Measurements from ENCODE around the gene VIM. TPM values are rescaled to one million over a fixed set of nuclear protein-coding genes. Genes with fewer than 3 reads are reported as not detected.

Gene VIM
- 4,126 and 4,378 TPM in 2 replicates for polyA plus RNA-seq (2011; rRNA removed)
- 4,154 and 5,002 TPM in 2 replicates for polyA minus RNA-seq (2011; rRNA and poly(A)+ RNA removed)

- Histone ChIP-seq H3K27me3 (ENCODE audit: control insufficient read depth, insufficient read depth, low read length) (no peaks in the 10 kb centered on the region), H3K9me3 (ENCODE audit: control insufficient read depth, insufficient read depth, low read length) (peaks cover 3% of the 10 kb centered on the region; the same call in 1 of the 2 replicates), H3K27ac (ENCODE audit: low read depth, low read length) (peak within 1 kb of the TSS; percentile 98), H3K4me3 (ENCODE audit: low read depth, low read length) (peak within 1 kb of the TSS; percentile 94)
- peak; percentile 84 for DNase-seq (ENCODE audit: low read depth, low spot score)
- POLR2A ChIA-PET = interaction anchor here (0.6 to 3.5 kb wide), 17 partner anchors 9 to 380 kb away, joined by 3 to 54 read pairs (median 6); partner anchors contain the start of gene TRDMT1
- CTCF ChIA-PET = interaction anchor here (0.5 to 3.2 kb wide), 7 partner anchors 12 to 376 kb away, joined by 3 to 9 read pairs (median 4); no protein-coding TSS in a partner anchor
- TF ChIP-seq CTCF (IDR thresholded peaks at IDR 0.05; ENCODE audit: low read depth, low read length) = peak; percentile 26
Observed at GRCh38 chr10:17228091-17229015, at the start of gene VIM. Gene VIM, plus strand, starts transcription at chr10:17228241. Its CDS starts 1,182 bp downstream, at chr10:17229423.

DNA sequence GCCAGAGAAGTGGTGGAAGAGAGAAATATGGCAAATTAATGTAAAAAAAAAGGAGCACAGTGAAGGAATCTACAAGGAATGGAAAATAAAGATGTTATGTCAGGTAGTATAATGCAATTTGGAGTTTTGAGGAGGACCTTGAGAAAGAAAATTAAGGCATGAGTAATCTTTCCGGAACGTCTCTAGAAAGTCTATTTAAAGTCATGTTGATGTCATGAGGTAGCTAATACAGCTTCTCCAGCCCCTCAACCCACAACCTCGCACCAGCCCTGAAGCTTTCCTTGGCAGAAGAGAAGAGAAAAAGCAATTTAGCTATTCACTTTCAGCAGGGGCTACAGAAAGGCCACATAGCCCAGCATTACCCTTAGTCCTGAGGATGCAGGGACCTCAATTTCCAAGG, 49.0 kb upstream of the VIM start:
- Histone ChIP-seq H3K9me3 (ENCODE audit: control insufficient read depth, insufficient read depth, low read length) (no peaks in the 10 kb centered on the region), H3K4me3 (ENCODE audit: low read depth, low read length) (no peak overlapping the region), H3K27ac (ENCODE audit: low read depth, low read length) (no peak overlapping the region), H3K27me3 (ENCODE audit: control insufficient read depth, insufficient read depth, low read length) (no peaks in the 10 kb centered on the region)
- CTCF ChIA-PET = interaction anchor here (0.7 kb wide), 2 partner anchors 121 to 1005 kb away, joined by 3 read pairs; no protein-coding TSS in a partner anchor
- no peak for TF ChIP-seq CTCF (IDR thresholded peaks at IDR 0.05; ENCODE audit: low read depth, low read length)
- DNase-seq (ENCODE audit: low read depth, low spot score) = no peak
- POLR2A ChIA-PET = no interaction called here

DNA sequence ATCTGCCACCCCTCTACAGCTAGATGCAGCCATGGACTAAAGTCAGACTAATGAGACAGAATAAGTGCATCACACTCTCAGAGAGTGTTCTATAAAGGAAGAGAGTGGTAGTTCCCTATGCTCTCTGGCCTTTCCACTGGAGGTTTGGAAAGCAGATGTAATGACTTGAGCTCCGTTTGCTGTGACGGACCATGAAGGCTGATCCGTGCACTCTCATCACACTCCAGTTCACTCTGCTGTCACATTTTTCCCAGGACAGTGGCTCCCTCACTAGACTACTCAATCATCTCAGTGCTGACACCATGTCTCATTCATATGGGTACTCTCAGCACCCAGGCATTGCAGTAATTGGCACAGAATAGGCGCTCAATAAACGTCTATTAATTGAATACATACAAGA, 46.9 kb upstream of the VIM start:
- Histone ChIP-seq H3K27ac (ENCODE audit: low read depth, low read length) (no peak overlapping the region), H3K4me3 (ENCODE audit: low read depth, low read length) (no peak overlapping the region), H3K27me3 (ENCODE audit: control insufficient read depth, insufficient read depth, low read length) (no peaks in the 10 kb centered on the region), H3K9me3 (ENCODE audit: control insufficient read depth, insufficient read depth, low read length) (no peaks in the 10 kb centered on the region)
- ChIA-PET CTCF (interaction anchor here (0.7 kb wide), 2 partner anchors 14 to 33 kb away, joined by 3 to 8 read pairs; no protein-coding TSS in a partner anchor), POLR2A (no interaction called here)
- no peak for TF ChIP-seq CTCF (IDR thresholded peaks at IDR 0.05; ENCODE audit: low read depth, low read length)
- no peak for DNase-seq (ENCODE audit: low read depth, low spot score)

DNA sequence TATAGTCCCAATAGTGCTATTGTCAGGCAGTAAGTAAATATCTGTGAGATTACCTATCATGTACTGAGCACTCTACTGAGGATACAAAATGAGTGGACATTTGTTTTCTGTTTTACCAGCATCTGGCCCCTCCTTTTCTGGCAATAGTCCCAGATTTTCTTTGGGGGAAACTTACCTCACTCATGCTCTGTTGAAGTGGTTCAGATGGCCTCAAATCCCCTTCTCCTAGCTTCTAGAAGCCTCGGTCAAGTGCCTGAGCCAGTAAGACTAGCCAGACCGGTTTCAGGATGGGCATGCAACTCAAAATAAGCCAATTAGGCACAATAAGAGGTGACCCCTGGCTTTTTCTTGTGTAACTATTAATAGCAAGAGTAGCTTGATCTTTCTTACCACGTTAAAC, 46.3 kb upstream of the VIM start:
- no peak for TF ChIP-seq CTCF (IDR thresholded peaks at IDR 0.05; ENCODE audit: low read depth, low read length)
- no peak overlapping the region for H3K4me3 ChIP-seq (ENCODE audit: low read depth, low read length)
- no peaks in the 10 kb centered on the region for H3K9me3 ChIP-seq (ENCODE audit: control insufficient read depth, insufficient read depth, low read length)
- no peak overlapping the region for H3K27ac ChIP-seq (ENCODE audit: low read depth, low read length)
- ChIA-PET CTCF (interaction anchor here (1.2 kb wide), 1 partner anchor 19 kb away, joined by 3 read pairs; the partner anchor contains the start of gene TRDMT1), POLR2A (no interaction called here)
- H3K27me3 ChIP-seq (ENCODE audit: control insufficient read depth, insufficient read depth, low read length) = no peaks in the 10 kb centered on the region
- DNase-seq (ENCODE audit: low read depth, low spot score) = no peak

DNA sequence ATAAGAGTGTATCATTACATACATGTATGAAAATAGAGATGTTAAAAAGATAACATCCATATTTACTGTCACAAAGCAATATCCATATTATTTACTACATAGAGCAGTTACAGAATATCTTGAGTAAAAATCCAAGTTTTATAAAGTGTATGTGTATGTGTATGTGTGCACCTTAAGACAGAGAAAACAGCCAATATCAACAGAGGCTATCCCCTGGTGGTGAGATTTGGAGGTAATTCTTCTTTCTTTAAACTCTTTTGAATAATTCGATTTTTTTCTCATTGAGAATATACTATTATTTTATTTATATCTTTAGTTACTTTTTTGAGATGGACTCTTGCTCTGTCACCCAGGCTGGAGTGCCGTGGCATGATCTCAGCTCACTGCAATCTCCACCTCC, 44.9 kb upstream of the VIM start:
- H3K27me3 ChIP-seq (ENCODE audit: control insufficient read depth, insufficient read depth, low read length) = no peaks in the 10 kb centered on the region
- CTCF ChIA-PET = interaction anchor here (1.2 kb wide), 1 partner anchor 18 kb away, joined by 3 read pairs; the partner anchor contains the start of gene TRDMT1
- H3K9me3 ChIP-seq (ENCODE audit: control insufficient read depth, insufficient read depth, low read length) = no peaks in the 10 kb centered on the region
- TF ChIP-seq CTCF (IDR thresholded peaks at IDR 0.05; ENCODE audit: low read depth, low read length) = peak; percentile 36
- POLR2A ChIA-PET = no interaction called here
- H3K4me3 ChIP-seq (ENCODE audit: low read depth, low read length) = no peak overlapping the region
- no peak overlapping the region for H3K27ac ChIP-seq (ENCODE audit: low read depth, low read length)
- DNase-seq (ENCODE audit: low read depth, low spot score) = no peak
